Tibial nerve (tissue), 3 donors: ENCODE results near the gene CTNNA2.

Experiments
- POLR2A ChIP-seq, 2 donors: fragments of 450-650 bp; IDR thresholded peaks; one replicate each; pipeline ENCODE4 v1.6.1; 2017; ENCODE audit warnings: antibody characterized with exemption in 2 of 2, mild to moderate bottlenecking in 2 of 2, moderate library complexity in 2 of 2
- TF ChIP-seq, protein P1 (sequence below), 5 experiments: fragments of 200-600 bp in 3 of 5; fragments of 450-650 bp in 2 of 5; sonication (generic) in 3 of 5; IDR thresholded peaks; one replicate each; pipeline ENCODE4 v1.5.1; 2016 to 2019; ENCODE audit warnings: antibody characterized with exemption in 5 of 5, mild to moderate bottlenecking in 3 of 5, moderate library complexity in 2 of 5

DNA sequence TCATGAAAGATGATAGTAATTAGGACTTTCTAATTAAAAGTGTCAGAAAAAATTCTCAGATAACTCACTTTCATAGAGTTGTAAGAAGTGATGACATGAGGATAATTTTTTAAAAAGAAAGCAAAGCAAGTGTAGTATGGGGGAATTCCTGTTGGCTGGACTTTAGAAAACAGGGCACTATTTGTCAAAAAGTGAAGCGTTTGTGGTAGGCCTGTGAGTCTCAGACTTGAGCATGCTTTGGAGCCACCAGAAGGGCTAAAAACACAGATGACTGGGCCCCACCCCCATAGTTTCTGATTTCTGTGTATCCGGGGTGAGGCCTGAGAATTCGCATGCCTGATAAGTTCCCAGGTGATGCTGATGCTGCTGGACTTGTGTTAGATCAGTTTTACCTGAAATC is 1014.3 kb downstream of the CTNNA2 start:
- TF ChIP-seq, protein P1, sequence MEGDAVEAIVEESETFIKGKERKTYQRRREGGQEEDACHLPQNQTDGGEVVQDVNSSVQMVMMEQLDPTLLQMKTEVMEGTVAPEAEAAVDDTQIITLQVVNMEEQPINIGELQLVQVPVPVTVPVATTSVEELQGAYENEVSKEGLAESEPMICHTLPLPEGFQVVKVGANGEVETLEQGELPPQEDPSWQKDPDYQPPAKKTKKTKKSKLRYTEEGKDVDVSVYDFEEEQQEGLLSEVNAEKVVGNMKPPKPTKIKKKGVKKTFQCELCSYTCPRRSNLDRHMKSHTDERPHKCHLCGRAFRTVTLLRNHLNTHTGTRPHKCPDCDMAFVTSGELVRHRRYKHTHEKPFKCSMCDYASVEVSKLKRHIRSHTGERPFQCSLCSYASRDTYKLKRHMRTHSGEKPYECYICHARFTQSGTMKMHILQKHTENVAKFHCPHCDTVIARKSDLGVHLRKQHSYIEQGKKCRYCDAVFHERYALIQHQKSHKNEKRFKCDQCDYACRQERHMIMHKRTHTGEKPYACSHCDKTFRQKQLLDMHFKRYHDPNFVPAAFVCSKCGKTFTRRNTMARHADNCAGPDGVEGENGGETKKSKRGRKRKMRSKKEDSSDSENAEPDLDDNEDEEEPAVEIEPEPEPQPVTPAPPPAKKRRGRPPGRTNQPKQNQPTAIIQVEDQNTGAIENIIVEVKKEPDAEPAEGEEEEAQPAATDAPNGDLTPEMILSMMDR (IDR thresholded peaks at IDR 0.05) = no peak
- no peak for TF ChIP-seq POLR2A (IDR thresholded peaks at IDR 0.05)
